Upper lobe of left lung (tissue), 4 donors: ENCODE measurements around the gene IRF5.

Source experiments
- POLR2A ChIP-seq, 4 donors: fragments of 450-650 bp; IDR thresholded peaks; one replicate each; pipeline ENCODE4 v1.5.1; 2016 to 2017; ENCODE audit warnings: antibody characterized with exemption in 4 of 4, mild to moderate bottlenecking in 2 of 4
- POLR2AphosphoS5 ChIP-seq, 2 donors: sonication (generic); formaldehyde crosslinking; IDR thresholded peaks; one replicate each; pipeline ENCODE4 v1.5.1; 2017; ENCODE audit warnings: antibody characterized with exemption in 2 of 2
- TF ChIP-seq, protein P1 (sequence below), 6 experiments: fragments of 450-650 bp in 4 of 6; fragments of 200-600 bp in 2 of 6; sonication (generic) in 2 of 6; IDR thresholded peaks; one replicate each; pipeline ENCODE4 v1.5.1; 2016 to 2019; ENCODE audit warnings: antibody characterized with exemption in 6 of 6

DNA sequence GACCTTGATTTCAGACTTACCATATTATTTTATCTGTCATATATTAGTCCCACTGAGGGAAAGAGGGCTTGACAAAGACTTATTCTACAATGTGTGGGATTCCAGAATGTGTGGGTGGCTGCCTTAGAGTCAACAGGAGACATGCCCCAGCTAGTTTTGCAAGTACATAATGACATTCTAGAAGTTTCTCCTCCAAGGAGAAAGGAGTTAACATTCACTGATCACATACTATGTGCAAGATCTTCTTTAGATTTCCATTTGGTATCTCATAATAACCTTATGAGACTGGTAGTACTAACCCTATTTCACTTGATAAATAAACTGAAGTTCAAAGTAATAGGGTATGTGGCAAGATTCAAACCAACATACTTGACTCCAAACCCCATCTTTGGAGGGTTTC is 25.2 kb downstream of the IRF5 start:
- TF ChIP-seq, protein P1, sequence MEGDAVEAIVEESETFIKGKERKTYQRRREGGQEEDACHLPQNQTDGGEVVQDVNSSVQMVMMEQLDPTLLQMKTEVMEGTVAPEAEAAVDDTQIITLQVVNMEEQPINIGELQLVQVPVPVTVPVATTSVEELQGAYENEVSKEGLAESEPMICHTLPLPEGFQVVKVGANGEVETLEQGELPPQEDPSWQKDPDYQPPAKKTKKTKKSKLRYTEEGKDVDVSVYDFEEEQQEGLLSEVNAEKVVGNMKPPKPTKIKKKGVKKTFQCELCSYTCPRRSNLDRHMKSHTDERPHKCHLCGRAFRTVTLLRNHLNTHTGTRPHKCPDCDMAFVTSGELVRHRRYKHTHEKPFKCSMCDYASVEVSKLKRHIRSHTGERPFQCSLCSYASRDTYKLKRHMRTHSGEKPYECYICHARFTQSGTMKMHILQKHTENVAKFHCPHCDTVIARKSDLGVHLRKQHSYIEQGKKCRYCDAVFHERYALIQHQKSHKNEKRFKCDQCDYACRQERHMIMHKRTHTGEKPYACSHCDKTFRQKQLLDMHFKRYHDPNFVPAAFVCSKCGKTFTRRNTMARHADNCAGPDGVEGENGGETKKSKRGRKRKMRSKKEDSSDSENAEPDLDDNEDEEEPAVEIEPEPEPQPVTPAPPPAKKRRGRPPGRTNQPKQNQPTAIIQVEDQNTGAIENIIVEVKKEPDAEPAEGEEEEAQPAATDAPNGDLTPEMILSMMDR (IDR thresholded peaks at IDR 0.05) = no peak
- TF ChIP-seq POLR2A (IDR thresholded peaks at IDR 0.05) (no peak), POLR2AphosphoS5 (IDR thresholded peaks at IDR 0.05) (no peak)
